ENCODE results near the gene SNAP25.

SNAP25 gene

GRCh38 chr20:10338426-10339180 lies 120.0 kb downstream of the SNAP25 start:
- no peak for DNase-seq

DNA sequence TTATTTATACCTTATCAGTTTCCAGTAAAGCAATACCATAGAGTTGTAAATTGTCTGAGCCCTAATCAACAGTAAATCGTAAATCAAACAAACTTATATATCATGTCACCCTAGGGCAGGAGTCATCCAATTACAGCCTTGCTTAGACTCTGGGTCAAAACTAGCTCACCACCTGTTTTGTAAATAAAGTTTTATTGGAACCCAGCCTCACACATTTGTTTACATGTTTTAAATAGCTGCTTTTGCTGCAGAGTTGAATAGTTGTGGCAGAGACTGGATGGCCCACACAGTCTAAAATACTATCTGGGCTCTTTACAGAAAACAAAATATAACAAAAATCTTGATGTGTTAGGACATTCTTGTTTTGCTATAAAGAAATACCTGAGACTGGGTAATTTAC lies 121.0 kb downstream of the SNAP25 start:
- DNase-seq, result no peak

GRCh38 chr20:10342152-10342551 lies 123.5 kb downstream of the SNAP25 start:
- no peak for DNase-seq

GRCh38 chr20:10344953-10345352 lies 126.3 kb downstream of the SNAP25 start:
- DNase-seq, result no peak

- DNase-seq, result no peak
Measured at GRCh38 chr20:10347086-10347880, 128.7 kb downstream of the SNAP25 start.

- DNase-seq, result no peak
Measured at GRCh38 chr20:10349118-10349517, 130.5 kb downstream of the SNAP25 start.

GRCh38 chr20:10350188-10350842 lies 131.7 kb downstream of the SNAP25 start:
- no peak for DNase-seq

DNA sequence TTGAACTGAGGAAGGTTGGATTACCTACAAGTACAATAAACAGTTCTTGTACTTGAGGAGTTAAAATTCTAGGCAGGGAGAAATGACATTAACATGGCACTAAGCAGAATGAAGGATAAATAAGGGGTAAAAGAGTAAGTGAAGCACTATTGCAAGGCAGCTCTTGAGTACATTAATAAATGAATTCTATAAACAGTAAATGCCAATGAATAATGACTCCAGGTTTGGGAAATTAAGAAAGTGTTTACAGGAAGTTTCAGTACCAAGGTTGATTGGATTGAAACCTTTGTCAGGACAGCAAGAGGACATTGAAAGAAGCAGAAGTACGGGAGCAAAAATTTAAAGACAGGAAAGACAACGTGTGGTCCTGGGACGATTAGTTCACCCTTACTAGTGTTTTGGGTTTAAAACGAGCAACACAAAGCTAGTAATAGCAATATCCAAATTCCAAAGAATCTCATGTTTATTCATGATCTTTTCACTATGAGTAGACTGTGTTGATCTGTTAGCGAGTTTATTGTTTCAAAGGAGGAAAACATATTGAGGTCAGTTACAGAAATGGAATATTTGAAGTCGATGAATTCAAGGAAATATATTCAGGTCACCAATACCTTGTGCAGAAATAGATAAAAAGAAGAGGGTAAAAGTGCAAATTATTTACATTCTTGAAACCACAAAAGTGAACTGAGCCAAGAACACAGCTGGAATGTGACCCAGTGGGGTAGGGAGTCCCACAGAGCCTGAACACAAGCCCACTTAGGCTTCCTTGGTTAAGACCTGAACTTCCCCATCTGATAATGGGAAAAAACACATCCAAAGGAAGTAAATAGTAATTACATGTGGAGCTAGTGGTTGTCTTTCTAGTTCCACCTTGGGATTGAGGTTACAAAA lies 134.5 kb downstream of the SNAP25 start:
- no peak for DNase-seq

DNA sequence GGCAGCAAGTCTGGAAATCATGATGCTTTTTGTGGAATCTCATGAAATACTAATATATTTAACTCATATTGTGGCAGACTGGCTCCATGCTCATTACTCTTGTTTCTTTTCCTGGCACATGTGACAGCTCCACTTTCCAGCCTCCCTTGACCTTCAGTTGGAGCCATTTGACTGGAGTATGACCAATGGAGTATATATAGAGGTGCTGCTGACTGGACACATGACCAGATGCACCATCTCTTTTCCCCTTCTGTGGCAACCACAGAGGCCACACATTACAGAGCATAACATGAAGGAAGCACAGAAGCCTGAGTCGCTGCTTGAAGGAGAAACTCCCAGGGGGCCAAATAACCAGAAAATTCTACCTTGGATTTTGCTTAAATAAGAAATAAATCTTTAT lies 138.0 kb downstream of the SNAP25 start:
- no peak for DNase-seq
